H1 (cell line): ENCODE data around the gene TBKBP1.

Experiments
- BACH1 ChIP-seq: IDR thresholded peaks from 2 replicates; pipeline ENCODE4 v1.6.1; 2012; ENCODE audit warnings: low read length, improper control_type of control experiment
- CTCF ChIP-seq, 3 experiments: IDR thresholded peaks; 1 replicate in 2 of 3; 2 replicates in 1 of 3; pipeline versions ENCODE4 v1.5.1 to v1.6.1; 2011; ENCODE audit warnings: low read length in 3 of 3, mild to moderate bottlenecking in 3 of 3, inconsistent platforms in 2 of 3, low read depth in 1 of 3, moderate library complexity in 1 of 3; ENCODE audit not compliant: insufficient read depth in 1 of 3; ENCODE audit errors: control extremely low read depth in 1 of 3
- EZH2 ChIP-seq: fragments of 200-600 bp; sonication (generic); IDR thresholded peaks from 2 replicates; pipeline ENCODE4 v1.7.1; 2012; ENCODE audit warnings: low read depth, mild to moderate bottlenecking, moderate library complexity, low read length, inconsistent platforms; ENCODE audit not compliant: severe bottlenecking
- MAX ChIP-seq: IDR thresholded peaks from 2 replicates; pipeline ENCODE4 v1.6.1; 2012; ENCODE audit warnings: inconsistent platforms
- POLR2A ChIP-seq, 2 experiments: IDR thresholded peaks; 1 replicate in 1 of 2; 2 replicates in 1 of 2; pipeline ENCODE4 v1.6.1; 2011; ENCODE audit warnings: low read depth in 2 of 2, low read length in 2 of 2, mild to moderate bottlenecking in 2 of 2; ENCODE audit errors: control extremely low read depth in 1 of 2
- POLR2AphosphoS5 ChIP-seq: IDR thresholded peaks from 2 replicates; pipeline ENCODE4 v1.6.1; 2011; ENCODE audit warnings: low read depth, low read length
- RAD21 ChIP-seq, 2 experiments: IDR thresholded peaks in 1 of 2; conservative IDR thresholded peaks in 1 of 2; 2 replicates each; pipeline ENCODE4 v1.6.1; 2011; ENCODE audit warnings: low read depth in 2 of 2, low read length in 2 of 2, improper control_type of control experiment in 1 of 2, inconsistent platforms in 1 of 2, mild to moderate bottlenecking in 1 of 2, moderate library complexity in 1 of 2
- SP1 ChIP-seq: IDR thresholded peaks from 2 replicates; pipeline ENCODE4 v1.6.1; 2011; ENCODE audit warnings: low read depth, low read length
- SRF ChIP-seq: IDR thresholded peaks from 2 replicates; pipeline ENCODE4 v1.6.1; 2011; ENCODE audit warnings: mild to moderate bottlenecking, low read depth, low read length, moderate library complexity
- SUZ12 ChIP-seq: fragments of 200-600 bp; sonication (generic); IDR thresholded peaks from 2 replicates; pipeline ENCODE4 v1.6.1; 2012; ENCODE audit warnings: mild to moderate bottlenecking, inconsistent platforms, low read length, moderate library complexity, mixed read lengths
- TCF12 ChIP-seq: IDR thresholded peaks from 2 replicates; pipeline ENCODE4 v1.6.1; 2011; ENCODE audit warnings: low read depth, mild to moderate bottlenecking, low read length

- TF ChIP-seq SUZ12 (no peak), RAD21 (IDR thresholded peaks at IDR 0.05 in 1 of 2, conservative IDR thresholded peaks at IDR 0.05 in 1 of 2; ENCODE audit: low read depth in 2 of 2, low read length in 2 of 2) (no peak), CTCF (IDR thresholded peaks at IDR 0.05; ENCODE audit: control extremely low read depth in 1 of 3, insufficient read depth in 1 of 3, low read depth in 1 of 3, low read length in 3 of 3) (no peak), POLR2A (IDR thresholded peaks at IDR 0.05; ENCODE audit: control extremely low read depth in 1 of 2, low read depth in 2 of 2, low read length in 2 of 2) (no peak), SRF (no peak), MAX (no peak), POLR2AphosphoS5 (no peak), TCF12 (no peak), EZH2 (no peak), SP1 (no peak), BACH1 (no peak)
These were observed 50.4 kb downstream of the TBKBP1 start for GRCh38 chr17:47744168-47745036.
